ENCODE data around the gene PPIL4. TPM values are rescaled to one million over a fixed set of nuclear protein-coding genes. Genes with fewer than 3 reads are reported as not detected.

PPIL4 gene
- polyA plus RNA-seq, 12 donors = 26.8 to 50.9 (median 35.9) TPM; not detected in 1

DNA sequence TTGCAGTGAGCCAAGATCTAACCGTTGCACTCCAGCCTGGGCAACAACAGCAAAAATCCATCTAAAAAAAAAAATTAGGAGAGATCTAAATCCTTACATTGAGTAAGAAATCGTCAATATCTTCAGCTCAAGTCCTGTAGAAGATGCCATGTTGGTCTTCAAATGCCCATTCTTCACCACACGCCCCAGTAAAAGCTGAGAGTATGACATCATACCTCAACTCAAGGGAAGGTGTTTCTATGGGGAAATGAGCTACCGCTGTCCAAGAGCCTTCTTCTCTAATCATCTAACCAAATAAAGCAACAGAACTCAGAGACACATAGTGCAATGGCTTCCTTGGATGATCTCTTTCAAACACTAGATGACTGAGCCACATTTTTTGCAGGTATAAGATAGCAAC, 58.5 kb downstream of the PPIL4 start:
- no peak for DNase-seq

DNA sequence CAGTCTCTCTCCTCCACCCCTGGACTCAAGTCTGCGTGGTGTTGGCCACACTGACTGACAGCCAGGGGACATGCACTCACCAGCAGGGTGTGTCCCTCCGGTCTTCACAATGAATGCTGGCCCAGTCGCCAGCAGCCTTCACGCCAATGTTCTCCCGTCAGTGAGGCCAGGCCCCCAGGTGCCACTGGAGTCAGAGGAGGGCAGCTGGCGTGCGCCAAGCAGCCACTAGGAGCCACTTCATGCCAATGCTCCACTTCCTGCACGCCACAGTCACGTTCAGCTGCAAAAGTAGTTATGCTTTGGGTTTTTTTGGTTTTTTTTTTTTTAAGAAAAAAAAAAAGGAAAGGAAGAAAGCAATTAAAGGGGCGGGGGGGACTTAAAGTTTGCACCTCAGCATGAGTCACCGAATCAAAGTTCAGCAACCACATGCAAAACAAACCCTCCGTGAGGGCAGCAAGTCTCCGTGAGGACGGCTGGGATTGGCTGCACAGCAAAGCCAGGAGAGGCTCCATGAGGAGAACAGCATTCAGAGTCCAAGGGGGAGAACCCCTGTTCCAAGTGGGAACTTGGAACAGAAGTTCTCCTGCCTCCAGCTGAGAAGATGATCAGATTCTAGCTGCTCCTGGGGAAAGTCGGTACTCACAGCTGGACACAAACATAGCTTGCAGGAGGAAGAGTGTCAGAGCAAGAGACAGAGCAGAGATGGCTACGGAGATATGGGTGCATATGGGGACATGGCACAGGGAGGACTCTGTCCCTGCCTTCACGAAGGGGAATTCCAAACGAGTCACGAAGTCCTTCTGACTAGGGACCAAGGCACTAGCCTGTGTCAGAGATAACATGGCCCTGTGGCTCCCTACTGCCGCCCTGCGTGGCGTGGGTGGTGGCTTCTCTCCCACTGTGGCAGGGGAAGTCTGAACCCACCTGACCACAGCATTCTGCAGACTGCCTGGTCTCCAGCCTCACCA, 60.8 kb downstream of the PPIL4 start, which contains the start of gene ZC3H12D:
TSS of gene ZC3H12D (minus strand) at position 282 of the 968 bp plus-strand sequence. CDS start 10,471 bp downstream, outside the sequence.
- no peak for DNase-seq

DNA sequence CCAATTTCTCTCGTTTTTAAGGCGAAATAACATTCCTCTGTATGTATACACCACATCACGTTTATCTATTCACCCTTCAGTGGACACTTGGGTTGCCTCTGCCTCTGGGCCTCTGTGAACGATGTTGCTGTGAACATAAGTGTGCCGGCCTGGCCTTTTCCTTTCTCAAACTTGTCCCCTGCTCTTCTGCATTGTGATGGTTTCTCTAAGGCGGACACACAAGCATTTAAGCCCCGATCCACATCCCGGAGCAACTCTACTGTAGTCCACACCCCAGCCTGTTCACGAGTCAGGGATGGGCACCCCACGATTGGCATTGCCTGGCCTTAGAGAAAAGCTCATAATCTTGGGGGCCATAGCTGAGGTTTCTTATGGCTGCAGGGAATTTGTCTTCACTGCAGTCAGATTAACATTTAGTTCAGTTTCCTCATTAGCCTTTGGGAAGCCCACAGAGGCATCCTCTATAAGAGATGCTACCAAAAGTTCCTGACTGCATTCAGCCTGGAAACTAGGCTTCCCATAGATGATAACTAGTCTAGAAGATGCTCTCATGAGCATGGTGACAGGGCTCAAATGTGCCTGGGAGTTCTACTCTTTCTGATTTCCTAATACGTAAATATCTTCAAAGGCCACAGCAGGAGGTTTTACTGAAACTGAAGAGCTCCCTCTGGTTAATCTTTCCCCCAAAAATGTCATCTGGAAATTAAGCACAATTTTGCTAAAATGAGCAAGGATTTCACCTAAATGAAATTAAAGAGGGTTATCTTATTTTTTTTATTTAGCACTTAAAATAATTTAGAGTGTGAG, 61.8 kb downstream of the PPIL4 start:
- DNase-seq = no peak

DNA sequence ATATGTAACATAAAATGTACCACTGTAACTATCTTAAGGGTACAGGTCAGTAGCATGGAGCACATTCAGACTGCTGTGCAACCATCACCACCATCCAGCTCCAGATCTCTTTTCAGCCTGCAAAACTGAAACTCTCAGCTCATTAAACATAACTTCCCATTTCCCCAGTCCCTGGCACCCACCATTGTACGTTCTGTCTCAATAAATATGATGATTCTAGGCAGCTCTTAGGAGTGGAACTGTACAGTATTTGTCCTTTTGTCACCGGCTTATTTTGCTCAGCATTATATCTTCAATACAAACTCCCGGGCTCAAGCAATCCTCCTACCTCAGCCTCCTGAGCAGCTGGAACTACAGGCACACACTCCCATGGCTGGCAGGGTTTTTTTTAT, 62.5 kb downstream of the PPIL4 start:
- no peak for DNase-seq

DNA sequence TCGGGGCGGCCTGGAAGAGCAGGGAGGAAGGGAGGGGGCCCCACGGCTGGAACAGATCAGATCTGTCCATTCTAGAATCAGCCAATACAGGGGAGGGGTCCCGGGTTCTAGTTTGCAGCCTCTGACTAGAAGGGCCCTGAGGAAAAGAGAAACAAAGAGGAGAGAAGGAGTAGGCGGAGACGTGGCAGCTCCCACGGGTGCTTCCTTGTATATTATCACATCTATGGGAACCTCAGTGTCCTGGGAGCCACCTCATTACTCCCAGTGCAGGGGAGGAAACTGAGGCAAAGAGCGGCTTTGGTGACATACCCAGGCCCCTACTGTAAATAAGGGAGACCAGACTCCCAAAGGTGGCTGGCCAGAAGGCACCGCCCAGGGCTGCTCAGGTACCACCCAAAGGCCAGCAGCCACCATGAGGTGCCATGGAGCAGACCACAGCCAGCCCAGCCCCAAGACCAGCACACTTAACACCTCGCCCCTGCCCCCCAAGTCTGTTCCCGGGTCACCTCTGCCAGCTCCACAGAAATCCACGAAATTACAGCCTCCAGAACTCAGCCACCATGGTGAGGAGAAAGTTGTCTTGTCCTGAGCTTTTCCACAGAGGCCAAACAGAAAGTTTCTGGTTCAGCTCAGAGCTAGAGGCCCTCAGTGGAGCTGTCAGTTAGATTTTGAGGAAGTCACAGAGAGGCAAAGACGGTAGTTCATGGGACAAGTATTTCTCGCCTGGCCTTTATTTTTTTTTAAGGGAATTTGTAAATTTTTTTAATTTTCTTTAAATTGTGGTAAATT, 63.1 kb downstream of the PPIL4 start:
- DNase-seq = no peak

DNA sequence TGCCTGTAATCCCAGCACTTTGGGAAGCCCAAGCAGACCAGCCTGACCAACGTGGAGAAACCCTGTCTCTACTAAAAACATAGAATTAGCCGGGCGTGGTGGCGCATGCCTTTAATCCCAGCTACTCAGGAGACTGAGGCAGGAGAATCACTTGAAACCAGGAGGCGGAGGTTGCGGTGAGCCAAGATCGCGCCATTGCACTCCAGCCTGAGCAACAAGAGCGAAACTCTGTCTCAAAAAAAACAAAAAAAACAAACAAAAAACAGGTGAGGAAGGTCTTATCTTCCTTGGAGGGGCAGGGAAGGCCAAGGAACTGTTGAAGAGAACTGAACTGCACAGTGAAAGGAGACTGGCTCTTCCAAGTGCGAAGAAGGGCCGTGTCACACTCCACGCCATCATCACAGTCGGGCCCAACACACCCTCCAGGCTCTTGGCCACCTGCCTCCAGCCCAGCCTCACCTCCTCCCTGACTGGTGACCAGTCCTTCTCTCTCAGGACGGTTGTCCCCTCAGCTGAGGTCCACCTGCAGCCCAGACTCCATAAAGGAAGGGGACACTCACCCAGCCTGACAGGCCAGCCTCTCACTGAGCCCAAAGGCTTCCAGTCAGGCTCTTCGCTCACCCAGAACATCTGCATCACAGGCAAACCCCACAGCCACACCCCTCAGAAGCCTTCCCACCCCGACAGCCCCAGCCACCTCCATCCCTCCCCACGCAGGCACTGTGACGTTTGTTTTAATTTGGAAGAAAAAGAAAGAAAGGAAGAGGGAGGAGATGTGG, 65.2 kb downstream of the PPIL4 start:
- no peak for DNase-seq

DNA sequence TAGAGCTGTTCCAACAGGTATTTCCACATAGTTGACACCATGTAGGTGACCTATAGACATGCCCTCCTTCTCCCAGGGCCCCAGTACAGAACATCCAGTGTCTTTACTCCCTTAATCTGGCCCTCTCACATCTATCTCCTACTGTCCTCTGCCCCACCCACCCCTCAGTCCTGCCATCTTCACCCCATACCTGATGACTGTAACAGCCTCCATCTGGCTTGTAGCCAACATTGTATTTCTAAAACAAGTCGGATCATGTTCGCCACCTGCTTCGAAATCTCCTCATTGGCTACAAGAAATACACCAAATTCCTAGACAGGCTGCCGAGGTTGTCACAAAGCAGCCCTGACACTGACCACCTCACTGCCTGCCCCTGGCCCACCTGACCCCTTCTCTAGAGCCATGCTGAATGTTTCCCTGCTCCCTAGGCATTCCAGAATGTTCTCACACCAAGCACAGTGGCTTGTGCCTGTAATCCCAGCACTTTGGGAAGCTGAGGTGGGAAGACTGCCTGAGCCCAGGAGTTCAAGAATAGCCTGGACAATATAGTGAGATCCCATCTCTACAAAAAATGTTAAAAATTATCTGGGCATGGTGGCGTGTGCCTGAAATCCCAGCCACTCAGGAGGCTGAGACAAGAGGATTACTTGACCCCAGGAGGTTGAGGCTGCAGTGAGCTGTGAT, 67.1 kb downstream of the PPIL4 start:
- DNase-seq = no peak

DNA sequence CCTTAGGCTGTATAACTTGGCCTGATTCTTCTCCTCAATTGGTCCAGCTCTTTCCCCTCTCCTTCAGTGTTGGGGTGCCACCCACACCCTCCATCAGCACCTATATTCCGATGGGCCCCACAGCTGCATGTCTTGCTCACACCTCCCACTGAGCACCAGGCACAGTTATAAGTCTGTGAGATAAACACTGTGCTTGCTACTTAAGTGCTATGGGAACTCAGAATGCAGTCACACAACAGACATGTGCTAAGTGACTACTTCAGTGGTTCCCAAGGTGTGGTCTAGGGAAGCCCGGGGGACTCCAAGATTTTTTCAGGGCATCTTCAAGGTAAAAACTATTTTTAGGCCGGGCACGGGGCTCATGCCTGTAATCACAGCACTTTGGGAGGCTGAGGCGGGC, 68.3 kb downstream of the PPIL4 start:
- DNase-seq = no peak

DNA sequence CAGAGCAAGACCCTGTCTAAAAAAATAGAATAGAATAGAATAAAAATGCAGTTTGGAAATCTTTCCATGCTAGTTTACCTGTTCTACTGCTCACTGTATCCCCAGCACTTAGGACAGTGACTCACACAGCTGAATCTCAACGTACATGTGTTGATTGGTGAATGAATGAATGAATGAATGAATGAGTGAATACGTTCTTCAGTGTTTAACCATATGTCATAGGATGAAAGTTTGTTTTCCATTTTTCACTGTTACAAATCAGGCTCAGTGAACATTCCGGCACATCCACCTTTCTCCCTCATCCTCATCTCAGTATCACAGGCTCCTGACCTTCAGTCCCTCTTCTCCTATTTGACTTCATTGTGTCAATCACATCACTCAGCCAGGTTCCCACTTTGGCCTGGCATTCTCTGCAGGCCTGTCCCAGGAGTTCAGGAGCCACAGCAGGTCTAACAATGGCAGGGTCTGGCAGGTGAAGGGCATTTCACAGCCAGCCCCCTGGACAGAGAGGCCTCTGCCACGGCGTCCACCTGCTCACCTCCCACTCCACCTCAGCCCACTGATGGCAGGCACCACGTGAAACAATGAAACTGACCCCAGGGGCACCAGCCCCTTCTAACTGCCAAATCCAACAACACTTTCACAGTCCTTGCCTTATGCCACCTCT, 68.9 kb downstream of the PPIL4 start:
- no peak for DNase-seq

DNA sequence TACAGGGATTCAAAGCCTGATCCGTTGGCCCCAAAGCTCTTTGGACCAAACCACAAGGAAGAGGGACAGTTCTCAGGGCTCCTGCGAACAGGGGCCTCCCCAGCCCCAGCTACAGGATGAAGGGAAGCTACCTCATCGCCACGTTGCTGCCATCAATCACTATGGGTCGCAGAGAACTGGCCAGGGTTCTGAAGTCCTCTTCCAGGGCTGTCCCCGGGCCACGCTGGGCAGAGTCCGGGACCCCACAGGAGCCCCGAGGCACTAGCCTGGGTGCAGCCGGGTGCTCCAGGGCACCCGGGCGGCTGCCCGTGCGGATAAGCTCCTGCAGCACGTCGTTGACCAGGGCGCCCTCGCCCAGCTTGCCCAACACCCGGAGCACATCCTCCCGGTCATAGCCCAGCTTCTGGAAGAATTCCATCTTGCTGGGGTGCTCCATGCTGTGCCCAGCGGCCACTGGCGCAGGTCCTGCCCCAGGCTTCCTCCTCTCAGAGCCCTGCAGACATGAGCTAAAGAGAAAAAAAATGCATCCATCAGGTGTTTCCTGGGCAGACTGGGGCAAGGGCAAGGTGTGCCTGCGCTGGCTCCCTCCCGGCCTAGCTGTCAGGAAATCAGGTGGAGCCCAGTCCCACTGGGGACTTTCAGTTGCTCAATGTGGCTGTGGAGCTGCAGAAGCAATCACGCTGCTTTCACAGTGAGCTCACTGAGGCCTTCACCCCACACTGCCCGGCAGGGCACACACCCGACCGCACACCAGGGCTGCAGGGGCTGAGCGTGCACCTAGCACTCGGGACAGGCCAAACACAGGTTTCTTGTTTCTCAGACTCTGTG, 71.5 kb downstream of the PPIL4 start:
- DNase-seq = no peak

DNA sequence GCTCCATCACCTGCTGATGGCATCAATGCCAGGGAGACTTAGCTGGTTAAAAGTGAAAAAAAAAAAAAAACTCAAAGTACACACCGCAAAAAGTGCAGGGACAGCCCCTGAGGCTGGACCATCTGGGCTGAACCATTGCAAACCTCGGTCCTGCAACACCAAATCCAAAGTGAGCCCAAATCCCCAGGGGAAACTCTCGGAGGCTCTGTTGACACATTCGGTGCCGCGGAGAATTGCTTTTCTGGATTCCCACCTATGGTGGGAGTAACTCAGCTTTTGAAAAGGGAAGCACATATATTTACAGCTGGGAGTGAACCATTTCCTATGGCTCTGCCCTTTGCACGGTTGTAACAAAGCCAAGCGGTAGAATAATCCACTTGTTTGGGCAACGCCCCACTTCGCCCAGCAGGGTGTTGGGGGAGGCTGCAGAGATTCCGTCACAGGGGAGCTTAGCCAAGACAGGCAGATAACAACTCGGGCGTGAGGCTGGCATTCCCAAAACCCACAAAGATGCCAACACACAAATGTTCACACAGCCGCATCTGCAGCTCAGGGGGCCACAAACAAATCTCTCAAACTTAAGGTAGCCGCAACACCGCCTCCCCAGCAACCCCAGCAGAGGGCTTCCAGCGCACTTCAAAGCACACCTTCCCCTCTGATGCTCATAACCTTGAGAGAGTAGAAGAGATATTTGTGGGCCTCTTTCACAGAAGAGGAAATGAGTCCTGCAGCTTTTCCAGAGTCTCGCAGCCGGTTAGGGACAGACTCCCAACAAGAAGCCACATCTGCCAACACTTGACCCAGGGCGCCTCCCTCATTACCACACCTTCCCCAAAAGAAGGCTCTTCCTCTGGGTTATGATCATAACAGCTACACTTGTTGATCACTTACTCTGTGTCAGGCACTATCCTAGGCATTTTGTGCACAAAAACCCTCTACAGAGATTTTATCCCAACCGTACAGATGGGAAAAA, 72.5 kb downstream of the PPIL4 start:
- DNase-seq = no peak

DNA sequence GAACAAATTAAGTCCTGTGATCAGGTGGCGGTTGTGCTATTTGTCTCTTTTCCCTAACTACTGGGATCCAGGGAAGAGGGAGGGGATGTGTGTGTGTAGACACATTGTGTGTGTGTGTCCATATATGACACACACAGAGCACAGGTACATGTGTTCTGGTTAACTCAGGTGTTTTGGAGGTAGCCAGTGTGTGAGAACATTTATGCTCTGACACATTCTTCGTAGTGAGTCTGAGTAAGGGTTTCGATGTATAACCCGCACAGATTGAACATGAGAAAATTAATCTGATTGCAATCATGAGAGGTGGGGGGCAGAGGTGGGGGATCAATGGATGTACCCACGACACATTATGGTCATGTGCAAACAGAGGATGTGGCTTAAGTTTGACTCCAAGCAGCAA, 73.6 kb downstream of the PPIL4 start:
- no peak for DNase-seq

DNA sequence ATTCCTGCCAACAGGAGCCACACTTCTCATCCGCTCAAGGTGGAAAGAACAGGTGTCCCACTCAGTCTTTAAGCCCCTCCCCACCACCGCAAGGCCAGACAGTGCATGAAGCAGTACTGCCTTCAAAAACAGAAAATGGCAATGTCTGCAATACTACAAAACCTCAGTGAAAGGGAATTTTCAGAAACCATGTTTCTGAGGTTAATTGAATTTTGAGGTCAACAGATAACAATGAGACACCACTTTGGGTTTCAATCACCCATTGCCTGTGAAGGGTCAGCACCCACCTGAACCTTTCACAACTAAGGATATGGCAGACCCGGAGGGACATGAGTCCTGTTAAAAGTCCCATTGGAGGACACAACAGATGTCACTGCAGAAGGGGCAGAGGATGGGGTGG, 74.0 kb downstream of the PPIL4 start:
- no peak for DNase-seq

DNA sequence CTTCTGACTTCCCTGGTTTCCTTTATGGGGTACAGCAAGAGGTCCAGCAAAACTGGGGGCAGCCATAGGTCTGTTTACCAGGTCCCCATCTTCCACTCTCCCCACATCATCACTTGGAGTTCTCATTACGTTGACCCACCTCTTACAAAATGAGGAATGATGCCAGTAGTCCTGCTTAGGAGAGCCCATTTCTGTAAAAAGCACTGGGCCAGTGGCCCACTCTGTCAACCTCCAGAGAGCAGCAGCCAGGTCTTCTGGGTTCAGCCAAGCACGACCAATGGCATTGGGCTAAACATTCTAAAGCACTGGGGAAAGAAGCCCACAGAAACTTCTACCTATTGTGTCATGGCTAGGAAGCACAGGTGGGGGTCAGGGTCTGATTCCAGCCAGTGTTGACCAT, 74.9 kb downstream of the PPIL4 start:
- DNase-seq = no peak

DNA sequence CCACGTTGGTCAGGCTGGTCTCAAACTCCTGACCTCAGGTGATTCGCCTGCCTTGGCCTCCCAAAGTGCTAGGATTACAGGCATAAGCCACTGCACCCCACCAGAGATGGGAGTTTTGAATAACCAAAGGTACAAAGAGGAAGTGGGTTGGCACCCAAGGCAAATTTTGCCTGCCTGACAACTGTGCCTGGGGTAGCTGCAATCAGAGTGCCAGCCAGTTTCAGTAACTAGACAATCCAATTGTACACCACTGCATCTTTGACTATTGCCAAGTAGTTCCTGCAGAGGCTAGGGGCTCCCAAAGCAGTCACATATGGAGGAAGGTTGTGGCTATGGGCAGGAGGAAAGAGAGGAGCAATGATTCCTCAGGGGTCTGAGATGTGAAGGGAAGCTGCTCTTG, 77.7 kb downstream of the PPIL4 start:
- DNase-seq = no peak

DNA sequence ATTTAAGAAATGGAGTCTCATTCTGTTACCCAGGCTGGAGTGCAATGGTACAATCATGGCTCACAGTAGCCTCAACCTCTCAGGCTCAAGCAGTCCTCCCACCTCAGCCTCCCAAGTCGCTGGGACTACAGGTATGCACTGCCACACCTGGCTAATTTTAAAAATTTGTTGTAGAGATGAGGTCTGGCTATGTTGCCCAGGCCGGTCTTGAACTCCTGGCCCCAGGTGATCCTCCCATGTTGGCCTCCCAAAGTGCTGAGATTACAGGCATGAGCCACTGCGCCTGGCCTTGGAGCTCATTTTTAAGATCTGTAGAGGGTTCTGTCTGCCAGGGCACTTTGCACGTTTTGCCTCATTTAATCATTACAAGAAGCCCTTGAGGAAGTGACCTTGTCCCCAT, 78.6 kb downstream of the PPIL4 start:
- DNase-seq = no peak

DNA sequence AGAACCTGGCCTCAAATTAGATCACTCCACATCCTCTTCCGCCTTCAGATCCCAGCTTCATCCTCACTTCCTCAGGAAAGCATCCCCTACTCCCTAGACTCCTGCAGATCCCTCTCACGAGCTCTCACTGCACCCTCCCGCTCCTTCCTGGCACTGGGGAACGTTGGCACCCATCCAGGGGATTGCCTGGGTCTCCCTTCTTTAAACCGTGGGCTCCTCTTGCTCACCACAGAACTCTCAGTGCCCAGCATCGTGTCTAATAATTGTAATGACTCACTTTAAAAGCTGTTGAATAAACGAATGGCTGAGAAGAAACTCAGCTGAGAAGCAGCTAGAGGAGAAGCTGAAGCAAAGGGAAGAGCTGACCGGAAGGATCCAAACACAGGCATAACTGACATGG, 81.4 kb downstream of the PPIL4 start:
- DNase-seq = no peak

DNA sequence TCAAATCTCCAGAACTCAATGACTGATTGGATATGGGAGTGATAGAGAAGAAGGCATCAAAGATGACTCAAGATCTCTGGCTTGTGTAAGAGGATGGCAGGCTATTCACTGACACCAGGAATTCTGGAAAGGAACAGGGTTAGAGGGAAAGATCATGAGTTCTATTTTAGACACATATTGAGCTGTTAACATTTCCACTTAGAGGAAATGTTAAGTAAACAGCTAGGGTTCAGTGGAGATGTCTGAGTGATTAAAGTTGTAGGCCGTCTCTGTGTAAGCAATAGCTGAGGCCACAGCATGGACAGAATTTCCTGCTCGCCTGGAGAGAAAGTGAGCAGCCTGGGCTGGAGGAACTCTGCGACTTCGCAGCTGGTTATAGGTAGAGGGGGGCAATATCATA, 82.1 kb downstream of the PPIL4 start:
- no peak for DNase-seq

Measured in muscle of arm (tissue), 12 donors.